CD4-positive, alpha-beta memory T cell (primary cell): Measurements from ENCODE around the gene IRF8. TPM values are rescaled to one million over a fixed set of nuclear protein-coding genes. Genes with fewer than 3 reads are reported as not detected.

ENCODE experiments used
- CTCF ChIA-PET: fragments of 350-600 bp; sonication (Branson Sonifier 250); formaldehyde crosslinking; loops from one replicate; lab custom pipeline; 2021; ENCODE audit warnings: inconsistent platforms; ENCODE audit not compliant: partially characterized antibody; lab: Charles Lee
- POLR2A ChIA-PET: fragments of 350-600 bp; sonication (Branson Sonifier 250); formaldehyde crosslinking; loops from one replicate; lab custom pipeline; 2021; ENCODE audit not compliant: partially characterized antibody; lab: Charles Lee
- DNase-seq, 5 donors: peaks; one replicate each; pipeline versions ENCODE4 v3.0.0 to v3.0.0-alpha.2; 2020 to 2022; ENCODE audit warnings: mixed read lengths in 1 of 5
- H3K27ac ChIP-seq: one replicate; pipeline ENCODE4 v1.7.0; 2013; ENCODE audit warnings: low read depth, low read length
- H3K27me3 ChIP-seq: 2 replicates; pipeline ENCODE4 v1.7.0; 2013; ENCODE audit warnings: mild to moderate bottlenecking, low read length, moderate library complexity; ENCODE audit not compliant: insufficient read depth
- H3K36me3 ChIP-seq: 2 replicates; pipeline ENCODE4 v1.7.0; 2013; ENCODE audit warnings: mild to moderate bottlenecking, low read length, moderate library complexity; ENCODE audit not compliant: insufficient read depth
- H3K4me1 ChIP-seq: 2 replicates; pipeline ENCODE4 v1.7.0; 2013; ENCODE audit warnings: mild to moderate bottlenecking, low read length, moderate library complexity; ENCODE audit not compliant: insufficient read depth
- H3K4me3 ChIP-seq, 2 donors: one replicate each; pipeline ENCODE4 v1.7.0; 2013; ENCODE audit warnings: low read length in 2 of 2, mild to moderate bottlenecking in 1 of 2
- H3K9me3 ChIP-seq, 2 donors: one replicate each; pipeline ENCODE4 v1.7.0; 2013; ENCODE audit warnings: low read length in 2 of 2, control low read depth in 1 of 2; ENCODE audit not compliant: control insufficient read depth in 1 of 2
- H3K27ac Mint-ChIP-seq, 7 donors: one replicate each; pipeline ENCODE4 v1.8.0; 2020 to 2021; ENCODE audit warnings: mixed read lengths in 7 of 7, mild to moderate bottlenecking in 6 of 7, inconsistent platforms in 3 of 7, moderate library complexity in 3 of 7
- H3K27me3 Mint-ChIP-seq, 2 donors: one replicate each; pipeline ENCODE4 v1.8.0; 2020 to 2021; ENCODE audit warnings: mixed read lengths in 2 of 2
- H3K36me3 Mint-ChIP-seq, 2 donors: one replicate each; pipeline ENCODE4 v1.8.0; 2020 to 2021; ENCODE audit warnings: mixed read lengths in 2 of 2, inconsistent platforms in 1 of 2, mild to moderate bottlenecking in 1 of 2
- H3K4me1 Mint-ChIP-seq, 4 donors: one replicate each; pipeline ENCODE4 v1.8.0; 2020 to 2021; ENCODE audit warnings: mixed read lengths in 4 of 4, mild to moderate bottlenecking in 1 of 4
- H3K4me3 Mint-ChIP-seq, 8 donors: one replicate each; pipeline ENCODE4 v1.8.0; 2020 to 2021; ENCODE audit warnings: mixed read lengths in 8 of 8, mild to moderate bottlenecking in 7 of 8, moderate library complexity in 6 of 8, inconsistent platforms in 3 of 8
- H3K9me3 Mint-ChIP-seq, 8 donors: one replicate each; pipeline ENCODE4 v1.8.0; 2020 to 2021; ENCODE audit warnings: mixed read lengths in 8 of 8, mild to moderate bottlenecking in 5 of 8, inconsistent platforms in 3 of 8, moderate library complexity in 1 of 8
- intact Hi-C: fragments of 100-400 bp; cut with micrococcal nuclease; formaldehyde crosslinking; loops from one replicate; pipeline ENCODE4 v1.15.1; 2023
- polyA plus RNA-seq, 2 donors: library from polyadenylated mRNA; unstranded; fragments of 300-500 nt; fragmentation: Illumina TruSeq; gene quantifications; one replicate each; pipeline ENCODE4 v1.2.3, GENCODE V29; 2021
- total RNA-seq, 2 experiments: library from RNA; stranded (reverse); gene quantifications; one replicate each; pipeline ENCODE4 v1.2.3, GENCODE V29; 2021

Gene IRF8
- total and polyA plus RNA-seq, 4 experiments from 2014 or later: 0.48 to 4.0 (median 1.4) TPM

GRCh38 chr16:85861095-85861825 lies 37.7 kb upstream of the IRF8 start:
- no peak overlapping the region for H3K27ac ChIP-seq
- intact Hi-C loops: no loop called here
- ChIA-PET CTCF (interaction anchor here (1.0 kb wide), 1 partner anchor 40 kb away, joined by 3 read pairs; no protein-coding TSS in a partner anchor), POLR2A (no interaction called here)
- H3K27me3 ChIP-seq: no peaks in the 10 kb centered on the region
- Mint-ChIP-seq H3K36me3 (no peaks in the 10 kb centered on the region), H3K27ac (no peak overlapping the region), H3K27me3 (peaks cover 1 to 10% of the 10 kb centered on the region in 2 donors), H3K4me1 (peaks cover 0 to 2% (median 0%) of the 10 kb centered on the region in 4 donors), H3K9me3 (no peaks in the 10 kb centered on the region), H3K4me3 (no peak overlapping the region)
- no peaks in the 10 kb centered on the region for H3K9me3 ChIP-seq
- no peaks in the 10 kb centered on the region for H3K36me3 ChIP-seq
- DNase-seq: no peak
- no peak overlapping the region for H3K4me3 ChIP-seq
- no peaks in the 10 kb centered on the region for H3K4me1 ChIP-seq

- no peaks in the 10 kb centered on the region for H3K27me3 ChIP-seq
- no peak for DNase-seq
- Mint-ChIP-seq H3K9me3 (no peaks in the 10 kb centered on the region), H3K36me3 (no peaks in the 10 kb centered on the region), H3K4me3 (no peak overlapping the region), H3K4me1 (peaks cover 0 to 2% (median 0%) of the 10 kb centered on the region in 4 donors), H3K27me3 (peaks cover 1 to 7% of the 10 kb centered on the region in 2 donors), H3K27ac (no peak overlapping the region)
- no peaks in the 10 kb centered on the region for H3K4me1 ChIP-seq
- H3K9me3 ChIP-seq: no peaks in the 10 kb centered on the region
- intact Hi-C loops: no loop called here
- POLR2A ChIA-PET: no interaction called here
- no peak overlapping the region for H3K4me3 ChIP-seq
- no peak overlapping the region for H3K27ac ChIP-seq
- H3K36me3 ChIP-seq: no peaks in the 10 kb centered on the region
- CTCF ChIA-PET: no interaction called here
Observed at GRCh38 chr16:85862476-85863383, 36.2 kb upstream of the IRF8 start.

GRCh38 chr16:85863384-85863774 lies 35.6 kb upstream of the IRF8 start:
- Histone ChIP-seq H3K36me3 (no peaks in the 10 kb centered on the region), H3K27me3 (no peaks in the 10 kb centered on the region), H3K9me3 (no peaks in the 10 kb centered on the region), H3K4me1 (no peaks in the 10 kb centered on the region), H3K4me3 (no peak overlapping the region), H3K27ac (no peak overlapping the region)
- Mint-ChIP-seq H3K27me3 (peaks cover 1 to 5% of the 10 kb centered on the region in 2 donors), H3K9me3 (no peaks in the 10 kb centered on the region), H3K4me3 (no peak overlapping the region), H3K27ac (no peak overlapping the region), H3K36me3 (no peaks in the 10 kb centered on the region), H3K4me1 (peaks cover 0 to 2% (median 0%) of the 10 kb centered on the region in 4 donors)
- intact Hi-C loops: no loop called here
- POLR2A ChIA-PET: no interaction called here
- DNase-seq: no peak
- CTCF ChIA-PET: no interaction called here

GRCh38 chr16:85864965-85865364 lies 34.0 kb upstream of the IRF8 start:
- no peak overlapping the region for H3K27ac Mint-ChIP-seq
- no peaks in the 10 kb centered on the region for H3K9me3 Mint-ChIP-seq
- no peaks in the 10 kb centered on the region for H3K36me3 Mint-ChIP-seq
- Histone ChIP-seq H3K36me3 (no peaks in the 10 kb centered on the region), H3K27ac (no peak overlapping the region), H3K4me3 (no peak overlapping the region), H3K9me3 (no peaks in the 10 kb centered on the region), H3K4me1 (no peaks in the 10 kb centered on the region), H3K27me3 (no peaks in the 10 kb centered on the region)
- ChIA-PET CTCF (no interaction called here), POLR2A (no interaction called here)
- intact Hi-C loops: no loop called here
- H3K4me3 Mint-ChIP-seq: no peak overlapping the region
- no peak for DNase-seq
- peaks cover 0 to 2% (median 0%) of the 10 kb centered on the region in 4 donors for H3K4me1 Mint-ChIP-seq
- H3K27me3 Mint-ChIP-seq: peaks cover 2 to 3% of the 10 kb centered on the region in 2 donors

GRCh38 chr16:85867189-85867588 lies 31.8 kb upstream of the IRF8 start:
- H3K4me3 ChIP-seq: no peak overlapping the region
- CTCF ChIA-PET: interaction anchor here (0.8 kb wide), 1 partner anchor 46 kb away, joined by 3 read pairs; no protein-coding TSS in a partner anchor

GRCh38 chr16:85868495-85868894 lies 30.5 kb upstream of the IRF8 start:
- Mint-ChIP-seq H3K27ac (no peak overlapping the region), H3K36me3 (no peaks in the 10 kb centered on the region), H3K27me3 (peaks cover 3 to 13% of the 10 kb centered on the region in 2 donors), H3K9me3 (no peaks in the 10 kb centered on the region), H3K4me3 (no peak overlapping the region), H3K4me1 (no peaks in the 10 kb centered on the region)
- Histone ChIP-seq H3K4me3 (no peak overlapping the region), H3K27ac (no peak overlapping the region), H3K27me3 (no peaks in the 10 kb centered on the region), H3K9me3 (no peaks in the 10 kb centered on the region), H3K36me3 (no peaks in the 10 kb centered on the region), H3K4me1 (no peaks in the 10 kb centered on the region)
- ChIA-PET CTCF (no interaction called here), POLR2A (no interaction called here)
- intact Hi-C loops: no loop called here
- DNase-seq: no peak

More at GRCh38 chr16:85867189-85867588, 31.8 kb upstream of the IRF8 start:
- Mint-ChIP-seq H3K27ac (no peak overlapping the region), H3K4me3 (no peak overlapping the region), H3K27me3 (peaks cover 1 to 4% of the 10 kb centered on the region in 2 donors), H3K4me1 (peaks cover 0 to 2% (median 0%) of the 10 kb centered on the region in 4 donors), H3K9me3 (no peaks in the 10 kb centered on the region), H3K36me3 (no peaks in the 10 kb centered on the region)
- intact Hi-C loops: no loop called here
- POLR2A ChIA-PET: no interaction called here
- H3K36me3 ChIP-seq: no peaks in the 10 kb centered on the region
- H3K4me1 ChIP-seq: no peaks in the 10 kb centered on the region
- no peaks in the 10 kb centered on the region for H3K9me3 ChIP-seq
- no peaks in the 10 kb centered on the region for H3K27me3 ChIP-seq
- H3K27ac ChIP-seq: no peak overlapping the region
- no peak for DNase-seq

- H3K27me3 ChIP-seq: no peaks in the 10 kb centered on the region
- DNase-seq: no peak
- H3K4me1 ChIP-seq: no peaks in the 10 kb centered on the region
- H3K4me1 Mint-ChIP-seq: no peaks in the 10 kb centered on the region
- no peak overlapping the region for H3K27ac ChIP-seq
- no peaks in the 10 kb centered on the region for H3K36me3 ChIP-seq
- POLR2A ChIA-PET: no interaction called here
- no peaks in the 10 kb centered on the region for H3K9me3 Mint-ChIP-seq
- H3K4me3 Mint-ChIP-seq: no peak overlapping the region
- H3K9me3 ChIP-seq: no peaks in the 10 kb centered on the region
- CTCF ChIA-PET: no interaction called here
- H3K27me3 Mint-ChIP-seq: peaks cover 3 to 15% of the 10 kb centered on the region in 2 donors
- intact Hi-C loops: no loop called here
- H3K36me3 Mint-ChIP-seq: no peaks in the 10 kb centered on the region
- no peak overlapping the region for H3K4me3 ChIP-seq
- no peak overlapping the region for H3K27ac Mint-ChIP-seq
Observed at GRCh38 chr16:85869206-85869605, 29.8 kb upstream of the IRF8 start.
